Measurements from ENCODE around the gene GRAMD4. TPM values are rescaled to one million over a fixed set of nuclear protein-coding genes. Genes with fewer than 3 reads are reported as not detected.

GRAMD4 gene
- total RNA-seq, 1 donor from 2014 or later = 34.9 TPM

DNA sequence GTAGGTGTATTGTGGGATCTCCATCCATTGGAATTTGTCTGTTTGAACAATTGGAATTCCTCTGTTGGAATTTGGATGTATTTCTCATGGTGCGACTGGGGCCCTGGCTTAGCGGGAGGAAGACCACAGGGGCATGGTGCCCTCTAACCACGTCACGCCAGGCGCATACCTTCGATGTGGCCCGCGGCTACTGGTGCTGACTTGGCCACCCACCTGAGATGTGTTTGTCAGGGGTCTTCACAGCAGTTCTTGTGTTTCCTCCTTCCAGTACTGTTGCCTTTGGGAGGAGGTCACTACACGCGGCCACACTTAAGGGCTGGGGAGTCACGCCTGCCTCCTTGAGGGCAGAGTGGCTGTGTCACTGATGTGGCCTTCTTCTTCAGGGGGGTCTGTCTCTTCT, 36.6 kb upstream of the GRAMD4 start:
- DNase-seq (ENCODE audit: low spot score) = no peak

DNA sequence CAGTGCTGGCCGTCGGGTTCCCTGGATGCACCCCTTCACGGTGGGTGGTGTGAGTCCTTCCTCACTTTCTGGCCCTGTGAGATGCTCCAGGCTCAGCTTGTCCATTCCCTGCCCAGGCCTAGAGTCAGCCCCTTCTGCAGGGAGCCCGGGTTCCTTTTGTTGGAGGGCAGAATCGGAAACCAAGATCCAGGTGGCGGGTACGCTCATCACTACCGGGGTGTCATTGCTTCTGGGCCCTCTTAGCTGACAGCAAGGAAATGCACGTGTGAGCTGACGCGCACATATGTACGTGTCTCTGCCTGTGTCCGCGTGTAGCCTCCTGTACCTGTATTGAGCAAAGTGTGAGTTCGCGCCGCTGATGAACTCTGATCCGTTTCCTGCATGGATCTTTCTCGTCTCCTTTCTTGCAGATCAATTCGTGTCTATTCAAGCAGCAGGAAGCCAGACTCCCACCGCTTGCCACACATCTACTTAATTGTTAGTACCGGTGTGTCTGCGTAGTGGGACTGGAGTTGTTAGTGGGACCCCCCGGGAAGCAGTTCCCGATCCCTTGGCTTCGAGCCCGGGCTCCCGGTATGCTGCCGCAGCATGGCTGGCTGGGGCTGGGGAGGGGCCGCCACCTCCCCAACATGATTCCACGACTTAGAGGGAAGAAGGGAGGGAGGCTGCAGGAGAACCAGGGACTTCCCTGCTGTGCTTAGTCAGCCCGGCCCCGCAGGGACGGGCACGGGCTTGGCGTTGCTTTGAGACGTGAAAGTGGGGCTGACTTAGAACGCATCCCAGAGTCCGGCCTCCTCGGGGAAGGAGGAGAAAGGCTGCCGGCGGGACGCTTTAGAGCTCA, 35.9 kb upstream of the GRAMD4 start:
- DNase-seq (ENCODE audit: low spot score) = peak; percentile 52

DNA sequence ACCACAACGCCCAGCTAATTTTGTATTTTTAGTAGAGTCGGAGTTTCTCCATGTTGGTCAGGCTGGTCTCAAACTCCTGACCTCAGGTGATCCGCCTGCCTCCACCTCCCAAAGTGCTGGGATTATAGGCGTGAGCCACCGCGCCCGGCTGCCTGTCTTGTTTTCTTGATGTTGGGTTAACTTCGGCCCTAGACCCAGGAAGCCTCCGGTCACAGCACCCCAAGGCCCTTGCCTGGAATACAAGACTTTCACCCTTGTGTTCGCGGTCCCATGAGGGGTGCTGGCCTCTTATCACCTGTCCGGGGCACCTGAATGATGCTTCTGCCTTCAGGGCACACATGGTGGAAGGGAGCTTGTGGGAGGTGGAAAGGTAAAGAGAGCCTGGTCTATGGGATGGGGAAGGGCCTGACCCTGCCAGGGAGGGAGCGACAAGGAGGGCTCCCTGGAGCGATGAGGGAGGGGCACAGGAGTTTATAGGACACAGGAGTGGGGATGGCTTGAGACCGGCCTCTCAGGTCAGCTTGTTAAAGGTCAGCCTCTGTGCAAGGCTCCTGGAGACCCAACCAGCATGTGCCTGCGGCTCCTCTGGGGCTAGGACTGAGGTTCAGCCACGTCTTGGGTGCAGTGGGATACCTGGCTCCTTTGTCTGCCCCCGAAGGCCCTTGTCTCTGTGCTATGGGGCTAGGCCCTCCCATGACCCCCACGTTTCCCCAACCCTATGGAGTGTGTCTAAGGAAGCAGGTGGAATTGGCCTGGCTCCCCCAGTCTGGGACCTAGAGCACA, 34.7 kb upstream of the GRAMD4 start:
- no peak for DNase-seq (ENCODE audit: low spot score)

DNA sequence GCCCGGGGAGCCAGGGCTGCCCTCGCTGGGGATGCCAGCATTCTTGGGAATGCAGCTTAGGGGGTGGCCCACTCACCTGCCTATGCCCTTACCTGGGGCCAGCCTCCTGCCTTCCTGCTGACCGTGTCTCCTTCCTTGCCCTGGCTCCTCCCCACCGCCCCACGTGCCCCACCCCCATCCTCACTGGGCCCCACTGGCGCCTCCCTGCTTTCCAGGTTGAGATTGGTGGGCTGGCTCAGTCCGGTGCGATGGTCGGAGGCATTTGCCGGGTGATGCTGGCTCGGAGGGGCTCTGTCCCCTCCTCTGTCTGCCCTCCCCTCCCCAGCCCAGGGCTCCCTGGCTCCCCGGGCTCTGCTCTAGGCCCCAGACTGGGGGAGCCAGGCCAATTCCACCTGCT, 34.1 kb upstream of the GRAMD4 start:
- DNase-seq (ENCODE audit: low spot score) = no peak

DNA sequence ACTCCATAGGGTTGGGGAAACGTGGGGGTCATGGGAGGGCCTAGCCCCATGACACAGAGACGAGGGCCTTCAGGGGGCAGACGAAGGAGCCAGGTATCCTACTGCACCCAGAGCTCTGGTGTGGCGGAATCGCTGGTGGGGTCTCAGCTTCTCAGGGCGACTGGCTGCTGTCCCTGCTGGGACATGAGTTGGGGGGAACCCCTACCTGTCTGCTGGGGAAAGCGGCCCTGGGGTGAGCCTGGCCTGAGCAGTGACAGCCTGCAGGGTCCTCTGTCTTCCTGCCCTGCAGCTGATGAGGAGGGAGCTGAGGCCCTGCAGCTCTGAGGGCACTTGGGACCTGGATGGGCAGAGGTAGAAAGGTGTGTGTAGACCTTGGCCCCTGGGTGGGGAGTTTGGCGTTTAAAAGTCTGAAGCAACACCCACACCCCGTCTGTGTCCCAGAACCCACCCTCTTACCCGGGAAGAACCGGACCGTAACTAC, 33.6 kb upstream of the GRAMD4 start:
- DNase-seq (ENCODE audit: low spot score) = no peak

DNA sequence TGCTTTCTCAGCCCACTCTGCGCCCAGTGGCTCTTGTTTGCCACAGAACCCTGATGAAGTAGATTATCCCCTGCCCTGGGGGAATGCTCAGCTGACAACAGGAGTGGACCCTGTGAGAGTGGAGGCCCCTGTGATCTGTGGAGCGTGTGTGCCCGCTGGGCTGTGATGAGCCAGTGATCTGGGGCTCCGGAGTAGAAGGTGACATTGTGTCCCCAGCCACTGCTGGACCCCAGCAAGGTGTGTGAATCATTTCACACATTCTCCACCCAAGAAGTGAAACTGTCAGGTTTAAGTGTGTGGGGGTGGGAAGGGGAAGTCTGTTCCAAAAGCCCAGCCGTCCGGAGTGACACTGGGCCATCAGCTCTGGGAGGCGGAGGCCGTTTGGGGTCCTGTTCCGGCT, 33.1 kb upstream of the GRAMD4 start:
- DNase-seq (ENCODE audit: low spot score) = no peak

DNA sequence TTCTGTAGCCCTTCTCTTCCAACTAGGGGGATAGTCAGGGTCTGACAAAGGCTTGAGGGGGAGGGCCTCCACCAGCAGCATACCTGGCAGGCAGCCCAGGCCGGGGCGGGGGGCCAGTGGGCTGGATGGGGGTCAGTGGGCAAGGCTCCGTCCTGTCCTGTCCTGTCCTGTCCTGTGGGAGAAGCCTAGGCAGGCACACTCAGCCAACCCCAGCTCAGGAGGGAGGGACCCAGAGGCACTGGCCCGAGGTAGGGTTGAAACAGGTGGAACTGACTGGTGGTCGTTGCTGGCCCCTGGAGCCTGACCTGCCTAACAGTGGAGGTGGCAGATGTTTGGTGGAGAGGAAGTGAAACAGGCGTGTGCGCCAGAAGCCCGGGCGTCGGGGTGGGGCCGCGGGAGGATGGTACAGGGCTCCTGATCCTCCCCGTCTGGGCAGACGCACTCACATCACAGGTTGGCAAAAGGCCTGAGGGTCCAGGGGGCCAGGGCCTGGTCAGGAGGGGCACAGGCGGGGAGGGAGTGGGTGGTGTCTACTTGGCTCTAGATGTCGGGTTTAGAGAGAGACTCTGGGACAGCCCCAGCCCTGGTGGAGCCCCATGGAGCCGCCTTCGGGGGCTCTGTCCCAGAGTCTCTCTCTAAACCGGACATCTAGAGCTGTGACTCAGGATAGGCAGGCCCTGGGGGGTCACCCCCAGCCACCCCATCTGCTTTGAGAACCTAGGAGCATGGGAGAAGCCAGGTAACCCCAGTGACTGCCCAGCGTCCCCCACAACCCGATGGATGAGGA, 32.5 kb upstream of the GRAMD4 start:
- peak; percentile 63 for DNase-seq (ENCODE audit: low spot score)

DNA sequence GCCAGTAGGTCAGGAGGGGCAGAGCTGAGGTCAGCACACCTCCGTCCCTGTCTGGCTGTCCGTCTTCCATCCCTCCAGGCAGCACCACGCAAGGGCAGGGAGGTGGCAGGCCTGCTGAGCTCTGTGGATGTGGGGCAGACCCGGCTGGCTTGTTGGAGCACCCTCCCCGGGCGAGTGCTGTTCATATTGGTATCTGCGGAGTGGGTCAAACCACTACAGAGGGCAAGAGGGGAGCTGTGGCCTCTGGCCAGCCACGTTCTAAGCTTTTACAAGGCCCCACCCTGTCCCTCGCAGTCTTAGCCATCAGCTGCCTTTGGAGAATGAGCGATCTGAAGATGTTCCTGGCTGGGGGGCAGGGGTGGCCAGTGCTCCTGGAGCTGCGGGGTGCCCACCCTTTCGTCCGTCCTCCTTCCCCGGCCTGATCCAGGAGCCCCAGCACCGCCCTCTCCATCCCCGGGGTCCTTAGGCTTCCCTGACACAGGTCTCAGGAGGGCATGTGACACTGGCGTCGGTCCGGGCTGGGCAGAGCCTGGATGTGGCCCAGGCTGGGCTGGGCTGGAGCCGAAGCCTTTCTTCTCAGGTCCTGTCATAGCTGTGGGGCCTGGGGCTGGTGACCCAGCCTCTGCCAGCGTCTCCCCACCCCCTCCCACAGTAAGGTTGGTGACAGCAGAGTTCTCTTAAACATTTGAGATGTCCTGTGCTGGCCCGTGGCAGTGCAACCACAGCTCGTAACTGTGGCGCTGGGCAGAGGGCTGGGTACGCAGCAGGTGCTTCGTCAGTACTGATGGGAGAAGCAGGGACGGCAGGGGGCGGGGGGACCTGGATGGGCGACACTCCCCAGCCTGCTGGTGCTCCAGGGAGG, 31.7 kb upstream of the GRAMD4 start:
- DNase-seq (ENCODE audit: low spot score) = no peak

DNA sequence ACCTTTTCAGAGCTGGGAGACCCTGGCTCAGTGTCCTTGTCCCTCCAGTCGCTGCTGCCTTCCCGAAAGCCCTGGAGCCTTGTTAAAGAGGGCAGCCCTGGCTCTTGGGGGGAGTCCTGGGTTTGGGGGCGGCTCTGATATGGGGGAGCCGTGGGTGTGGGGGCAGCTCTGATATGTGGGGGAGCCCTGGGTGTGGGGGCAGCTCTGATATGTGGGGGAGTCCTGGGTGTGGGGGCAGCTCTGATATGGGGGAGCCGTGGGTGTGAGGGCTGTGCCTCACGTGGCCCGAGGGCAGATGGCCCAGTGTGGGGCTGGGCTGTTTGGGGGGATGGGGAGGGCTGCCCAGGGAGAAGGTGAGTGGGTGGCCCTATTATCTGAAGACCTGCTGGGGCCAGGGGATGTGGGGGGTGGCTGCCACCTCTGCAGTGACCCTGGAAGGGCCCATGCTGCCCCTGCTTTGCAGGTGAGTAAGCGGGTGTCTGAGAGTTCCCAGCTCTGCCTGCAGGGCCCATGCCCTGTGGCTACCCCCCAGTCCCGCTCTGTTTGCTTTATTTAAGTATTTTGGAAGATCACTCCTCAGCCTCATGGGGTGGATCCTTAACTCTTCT, 30.9 kb upstream of the GRAMD4 start:
- DNase-seq (ENCODE audit: low spot score) = no peak

DNA sequence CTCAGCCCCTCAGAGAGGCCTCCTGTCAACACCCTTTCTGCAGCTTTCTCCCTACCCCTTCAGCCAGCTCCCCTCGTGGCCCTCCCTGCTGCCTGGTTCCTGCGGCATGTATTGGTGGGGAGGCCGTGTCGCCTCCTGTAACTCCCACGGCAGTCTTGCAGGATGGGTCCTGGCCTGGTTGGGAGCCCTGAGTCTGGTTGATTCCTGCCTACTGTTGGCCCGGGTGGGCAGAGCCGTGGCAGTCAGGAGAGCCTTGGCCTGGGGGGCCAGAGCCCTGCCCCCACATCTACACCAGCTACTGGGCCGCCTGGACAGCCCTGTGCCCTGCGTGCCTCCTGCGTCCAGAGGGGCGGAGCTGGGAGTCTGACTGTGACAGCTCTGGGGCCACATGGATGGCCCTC, 30.3 kb upstream of the GRAMD4 start:
- no peak for DNase-seq (ENCODE audit: low spot score)

DNA sequence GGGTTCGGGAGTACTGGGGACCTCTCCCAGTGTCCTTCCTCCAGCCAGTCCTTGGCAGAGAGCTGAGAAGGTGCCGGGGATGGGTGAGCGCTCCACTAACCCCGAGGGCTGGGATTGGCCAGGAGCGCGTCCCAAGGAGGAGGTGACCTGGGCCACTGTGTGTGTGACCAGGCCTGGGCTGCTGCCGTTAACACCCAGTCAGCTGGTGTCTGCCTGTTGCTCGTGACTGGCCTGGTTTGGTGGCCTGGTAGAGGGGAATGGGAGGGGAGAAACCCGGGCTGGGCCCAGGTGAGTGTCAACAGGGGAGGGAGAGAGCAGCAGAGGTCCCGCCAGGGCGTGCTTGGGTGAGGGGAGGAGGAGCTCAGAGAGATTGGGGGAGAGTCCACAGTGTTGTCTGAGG, 29.9 kb upstream of the GRAMD4 start:
- no peak for DNase-seq (ENCODE audit: low spot score)

DNA sequence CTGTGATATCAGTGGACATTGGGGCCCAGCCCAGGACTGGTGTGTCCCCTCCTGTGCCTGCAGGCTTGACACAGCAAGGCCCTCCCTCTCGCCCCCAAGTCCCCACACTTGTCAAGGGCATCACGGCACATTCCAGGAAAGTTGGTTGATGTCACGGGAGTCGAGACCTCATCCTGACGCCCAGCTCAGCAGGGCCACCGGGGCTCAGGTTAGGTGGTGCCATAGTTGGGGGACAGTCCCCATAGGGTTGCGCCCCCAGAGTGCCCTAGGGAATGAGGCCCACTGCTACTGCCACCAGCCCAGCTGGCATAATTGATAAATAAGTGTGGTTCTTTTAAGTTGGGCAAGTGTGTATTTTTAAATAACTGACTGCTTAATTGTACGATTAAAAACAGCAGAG, 28.3 kb upstream of the GRAMD4 start:
- DNase-seq (ENCODE audit: low spot score) = no peak

DNA sequence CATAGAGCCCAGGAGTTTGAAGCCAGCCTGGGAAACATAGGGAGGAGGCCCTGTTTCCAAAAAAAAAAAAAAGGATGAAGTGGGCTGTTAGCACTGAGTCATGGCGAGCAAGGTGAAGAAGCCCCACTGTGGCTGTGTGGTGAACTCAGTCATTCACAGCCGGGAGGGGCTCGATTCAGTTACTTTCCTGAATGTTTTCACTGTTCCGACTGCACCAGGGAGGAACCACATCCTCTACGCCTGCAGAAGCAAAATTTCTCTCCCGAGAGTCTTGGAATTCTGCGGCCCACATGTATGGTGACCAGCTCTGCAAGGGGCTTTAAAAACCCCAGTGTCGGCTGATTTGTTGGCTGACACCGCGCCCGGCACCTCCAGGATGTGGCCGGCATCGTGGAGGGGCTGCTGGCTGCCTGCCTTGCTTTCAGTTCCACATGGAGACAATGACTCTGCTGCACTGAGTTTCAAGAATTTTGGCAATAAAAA, 27.8 kb upstream of the GRAMD4 start:
- no peak for DNase-seq (ENCODE audit: low spot score)

DNA sequence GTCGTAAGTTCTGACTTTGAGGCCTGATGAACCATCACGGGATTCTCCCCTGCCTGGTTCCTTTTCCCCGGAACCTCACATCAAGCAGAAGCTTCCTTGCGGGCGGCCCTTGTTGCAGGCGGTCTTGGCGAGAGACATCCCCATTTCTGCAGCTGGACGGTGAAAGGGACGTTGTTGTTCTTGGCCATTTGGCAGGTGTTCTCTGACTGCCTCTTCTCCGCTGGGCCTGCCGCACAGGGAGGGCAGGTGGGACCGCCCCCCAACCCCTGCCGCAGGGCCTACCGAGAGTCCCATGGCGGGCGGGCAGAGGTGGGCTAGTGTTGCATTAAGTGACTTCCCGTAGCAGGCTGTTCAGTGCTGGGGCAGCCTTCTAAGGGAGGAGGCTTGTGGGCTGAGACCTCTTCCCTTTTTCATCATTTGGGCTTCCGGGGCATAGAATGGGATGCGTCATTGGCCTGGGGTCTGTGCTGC, 26.9 kb upstream of the GRAMD4 start:
- DNase-seq (ENCODE audit: low spot score) = no peak

DNA sequence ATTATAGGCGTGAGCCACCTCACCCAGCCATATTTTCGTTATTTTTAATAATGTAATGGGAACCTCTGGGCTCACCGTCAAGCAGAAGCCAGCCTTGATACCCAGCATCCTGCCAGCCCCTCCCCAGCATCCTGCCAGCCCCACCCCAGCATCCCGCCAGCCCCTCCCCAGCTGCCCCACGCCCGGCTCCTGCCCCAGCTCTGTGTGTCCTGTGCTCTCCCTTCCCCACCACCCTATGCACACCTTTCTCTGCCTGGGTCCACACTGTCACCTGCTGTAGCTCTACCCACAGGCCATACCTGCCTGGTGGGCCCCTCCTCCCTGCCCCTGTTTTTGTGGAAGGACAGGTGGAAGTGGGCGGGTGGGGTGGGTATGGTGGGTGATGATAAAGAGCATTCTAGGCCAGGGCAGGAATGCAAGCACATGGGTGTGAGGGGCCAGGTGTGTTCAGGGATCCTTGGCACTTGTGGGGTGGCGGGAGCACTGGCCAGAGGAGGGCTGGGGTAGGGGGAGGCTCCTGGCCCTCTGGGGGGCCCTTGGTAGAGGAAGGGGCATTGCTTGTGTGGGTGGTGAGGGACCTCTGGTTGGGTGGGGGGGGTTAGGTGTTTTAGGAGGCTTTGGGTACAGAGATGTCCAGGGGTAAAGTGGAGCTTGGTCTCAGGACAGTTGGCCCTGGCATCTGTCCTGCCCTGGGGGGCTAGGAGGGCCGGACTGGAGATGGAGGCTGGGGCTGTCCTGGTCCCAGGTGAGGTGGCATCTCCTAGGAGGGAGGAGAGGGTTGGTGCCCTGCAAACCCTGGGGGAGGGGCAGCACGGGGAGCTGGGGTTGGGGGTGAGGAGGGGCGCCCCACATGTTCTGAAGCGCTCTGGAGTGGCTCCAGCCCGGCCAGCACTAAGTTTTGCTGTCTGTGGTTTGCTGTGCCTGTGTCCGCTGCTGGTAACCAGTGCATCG, 25.9 kb upstream of the GRAMD4 start:
- peak; percentile 42 for DNase-seq (ENCODE audit: low spot score)

DNA sequence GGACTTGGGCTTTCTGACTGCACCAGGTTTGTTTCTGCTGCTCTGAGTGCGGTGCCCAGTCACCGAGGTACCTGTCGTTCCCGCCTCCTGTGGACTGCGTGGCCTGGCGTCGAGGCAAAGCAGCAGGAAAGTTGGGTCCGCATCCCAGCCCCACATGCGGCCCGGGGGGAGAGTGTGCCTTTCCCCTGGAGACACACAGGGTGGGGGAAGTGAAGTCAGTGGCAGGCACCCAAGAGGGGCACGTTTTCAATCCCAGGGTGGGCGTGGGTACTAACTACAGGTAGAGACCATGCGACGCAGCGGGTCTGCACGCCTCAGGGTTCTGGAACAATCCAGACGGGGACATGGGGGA, 25.3 kb upstream of the GRAMD4 start:
- peak; percentile 43 for DNase-seq (ENCODE audit: low spot score)

DNA sequence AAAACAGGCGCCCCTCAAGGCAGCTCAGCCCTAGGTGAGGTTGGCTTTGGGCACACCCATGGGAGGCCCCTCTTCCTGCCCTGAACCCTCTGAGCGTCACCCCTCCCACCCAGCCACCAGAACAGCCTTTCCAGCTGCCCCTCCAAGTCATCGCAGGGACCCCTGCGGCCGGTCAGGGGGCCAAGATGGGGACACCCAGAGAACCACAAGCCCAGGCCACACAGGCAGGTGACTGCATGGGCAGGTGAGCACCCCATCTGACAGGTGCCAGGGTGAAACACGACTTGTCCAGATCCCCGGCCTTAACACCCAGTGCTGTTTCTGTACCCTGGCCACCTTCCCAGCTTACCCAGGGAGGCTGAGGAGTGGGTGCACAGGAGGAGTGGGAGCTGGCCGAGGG, 24.6 kb upstream of the GRAMD4 start:
- peak; percentile 44 for DNase-seq (ENCODE audit: low spot score)

DNA sequence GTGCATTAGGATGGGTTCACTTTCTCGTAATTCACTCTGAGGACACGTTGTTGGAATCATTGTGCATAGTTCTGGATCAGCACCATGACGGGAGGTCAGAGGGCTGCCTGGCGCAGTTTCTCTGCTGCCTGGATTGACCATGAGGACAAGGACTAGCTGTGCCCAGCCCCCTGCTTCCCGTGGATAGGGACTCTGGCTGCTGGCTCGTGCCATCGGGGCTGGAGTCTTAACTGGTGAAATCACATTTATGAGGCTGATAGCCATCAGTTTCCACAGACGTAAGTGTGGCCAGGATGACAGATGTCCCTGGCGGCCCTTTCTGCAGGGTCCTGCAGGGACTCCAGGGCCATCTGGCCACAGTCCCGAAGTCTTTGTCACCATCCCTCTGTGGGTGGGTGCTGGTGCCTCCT, 24.1 kb upstream of the GRAMD4 start:
- peak; percentile 78 for DNase-seq (ENCODE audit: low spot score)

DNA sequence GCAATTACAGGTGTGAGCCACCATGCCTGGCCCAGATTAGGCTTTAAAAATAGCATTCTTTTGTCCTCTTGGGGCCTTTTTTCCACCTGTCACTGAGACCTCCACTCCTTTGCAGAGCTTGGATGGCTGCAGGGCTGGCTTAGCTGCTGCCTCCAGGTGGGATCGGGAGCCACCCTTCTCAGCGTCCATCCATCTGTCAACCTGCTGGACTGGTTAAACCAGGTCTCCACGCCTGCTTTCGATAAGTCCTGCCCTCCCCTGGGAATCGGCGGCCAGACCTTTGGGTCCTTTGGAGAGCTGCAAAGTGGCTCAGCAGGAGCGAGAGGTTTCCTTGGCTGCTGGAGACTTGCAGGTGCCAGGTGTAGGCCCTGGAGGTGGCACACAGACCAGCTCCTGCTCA, 23.4 kb upstream of the GRAMD4 start:
- peak; percentile 85 for DNase-seq (ENCODE audit: low spot score)
